LoVo (cell line): ENCODE data around the gene PRM1.

Source experiments
- DNase-seq: peaks from one replicate; pipeline ENCODE4 v3.0.0-alpha.2; 2016; ENCODE audit warnings: low spot score

PRM1 gene

DNA sequence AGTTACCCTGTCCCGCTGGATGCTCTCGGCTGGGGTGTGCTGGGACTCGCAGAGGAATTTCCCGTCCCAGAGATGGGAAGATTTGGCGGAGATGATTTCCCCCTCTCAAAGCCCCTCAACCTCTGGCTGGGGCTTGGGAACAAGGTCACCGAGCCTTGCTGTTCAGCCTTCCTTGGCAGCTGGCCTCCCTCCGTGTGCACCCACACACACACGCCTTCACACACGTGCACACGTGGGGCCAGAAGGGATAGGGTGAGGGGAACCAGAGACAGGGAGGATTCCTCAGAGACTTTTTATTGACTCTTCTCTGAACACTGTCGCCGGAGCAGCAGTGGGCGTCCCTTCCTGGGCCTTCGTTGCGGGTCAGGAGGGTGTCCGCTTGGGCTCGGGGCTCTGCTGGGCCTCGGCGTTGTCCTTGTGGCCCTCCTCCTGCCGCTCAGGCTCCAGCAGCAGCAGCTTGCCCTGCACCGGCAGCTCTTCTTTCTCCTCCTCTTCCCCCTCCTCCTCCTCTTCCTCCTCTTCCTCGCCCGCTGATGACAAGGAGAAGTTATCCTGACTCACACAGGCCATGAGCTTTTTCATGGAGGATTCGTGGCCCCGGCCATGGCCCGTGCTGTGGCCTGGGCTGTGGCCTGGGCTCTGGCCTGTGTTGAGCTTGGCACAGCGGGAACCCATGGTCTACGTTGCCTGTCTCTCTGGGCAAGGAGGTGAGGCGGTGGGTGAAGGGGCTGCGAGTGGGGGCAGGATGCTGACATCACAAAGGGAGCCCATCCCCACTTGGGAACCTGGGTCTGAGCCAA, 8.0 kb downstream of the PRM1 start, which contains the start of gene PRM3:
PRM3 (minus strand) TSS at position 709 of the 800 bp plus-strand sequence; CDS start at position 675, 34 bp downstream.
- DNase-seq: no peak

DNA sequence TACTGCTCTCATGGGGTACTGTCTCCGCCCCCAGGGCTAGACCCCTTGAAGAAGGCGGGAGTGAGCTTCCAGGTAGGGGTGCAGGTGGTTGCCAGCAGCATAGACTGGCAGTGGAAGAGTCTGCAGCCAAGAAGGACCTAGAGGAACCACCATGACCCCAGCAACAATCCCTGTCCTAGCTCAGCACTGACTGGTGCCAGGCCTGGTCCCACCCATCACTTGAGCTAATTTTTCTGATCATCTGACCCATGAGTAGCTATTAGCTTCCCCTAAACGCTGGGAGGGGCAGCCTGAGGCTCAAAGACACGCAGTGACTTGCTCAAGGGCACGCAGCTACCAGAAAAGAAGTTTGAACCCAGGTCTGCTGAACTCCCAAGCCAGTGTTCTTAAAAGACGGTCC, 8.6 kb downstream of the PRM1 start:
- no peak for DNase-seq

GRCh38 chr16:11271610-11272009, 9.5 kb downstream of the PRM1 start:
- DNase-seq: no peak

DNA sequence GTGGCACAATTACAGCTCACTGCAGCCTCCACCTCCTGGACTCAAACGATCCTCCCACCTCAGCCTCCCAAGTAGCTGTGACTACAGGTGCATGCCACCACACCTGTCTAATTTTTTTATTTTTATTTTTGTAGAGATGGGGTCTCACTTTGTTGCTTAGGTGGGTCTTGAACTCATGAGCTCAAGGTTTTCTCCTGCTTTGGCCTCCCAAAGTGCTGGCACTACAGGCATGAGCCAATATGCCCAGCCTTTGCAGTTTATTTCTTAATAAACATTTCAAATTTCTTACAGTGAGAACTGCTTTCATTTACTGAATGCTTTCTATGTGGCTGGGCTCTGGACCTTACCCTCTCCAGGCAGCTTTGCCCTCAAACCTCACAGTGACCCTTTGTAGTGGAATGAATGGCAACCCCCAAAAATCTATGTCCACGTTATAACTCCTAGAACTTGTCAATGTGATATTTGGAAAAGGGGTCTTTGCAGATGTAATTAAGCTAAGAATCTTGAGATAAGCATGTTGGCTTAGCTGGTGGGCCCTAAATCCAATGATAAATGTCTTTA, 10.4 kb downstream of the PRM1 start:
- DNase-seq: no peak

DNA sequence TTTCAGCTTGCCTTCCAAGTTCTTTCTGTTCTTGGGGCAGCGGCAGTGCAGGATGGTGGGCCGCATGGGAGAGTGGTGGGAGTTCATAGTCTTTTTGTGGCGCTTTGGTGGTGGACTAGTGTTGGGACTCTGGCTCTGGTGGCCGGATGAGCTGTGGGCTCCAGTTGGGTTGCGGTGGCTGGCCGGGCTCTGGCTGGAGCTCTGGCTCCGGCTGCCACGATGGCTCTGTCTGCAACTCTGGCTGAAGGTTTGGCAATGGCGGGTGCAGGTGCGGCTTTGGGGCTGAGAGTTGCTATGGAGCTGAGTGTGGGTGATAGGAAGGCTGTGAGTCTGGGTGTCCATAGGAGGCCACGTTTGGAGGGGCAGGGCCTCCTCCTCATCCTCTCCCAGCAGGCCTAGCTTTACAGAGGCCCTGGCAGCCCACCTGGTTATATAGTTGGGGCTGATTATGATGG, 12.2 kb downstream of the PRM1 start, which contains the start of gene TNP2:
TNP2 (minus strand) TSS at position 405 of the 455 bp plus-strand sequence; CDS start at position 342, 63 bp downstream.
- no peak for DNase-seq

DNA sequence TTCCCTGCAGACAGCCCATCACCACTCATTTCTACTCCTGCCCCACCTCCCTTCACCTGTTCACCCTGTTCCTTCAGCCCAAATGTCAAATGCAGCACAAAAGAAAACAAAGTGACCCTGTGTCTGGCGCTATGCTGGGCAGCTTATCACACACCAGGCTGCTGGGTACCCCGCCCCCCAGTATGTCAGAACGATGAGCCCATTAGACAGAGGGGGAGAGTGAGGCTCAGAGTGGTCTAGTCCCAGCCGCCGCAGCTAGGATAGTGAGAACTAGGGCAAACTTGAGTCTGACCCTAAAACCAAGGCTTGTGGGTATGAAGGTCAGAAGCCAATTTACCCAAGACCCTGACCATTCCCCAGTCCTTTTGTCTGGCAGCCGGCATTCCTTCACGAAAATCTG, 16.0 kb downstream of the PRM1 start:
- no peak for DNase-seq

DNA sequence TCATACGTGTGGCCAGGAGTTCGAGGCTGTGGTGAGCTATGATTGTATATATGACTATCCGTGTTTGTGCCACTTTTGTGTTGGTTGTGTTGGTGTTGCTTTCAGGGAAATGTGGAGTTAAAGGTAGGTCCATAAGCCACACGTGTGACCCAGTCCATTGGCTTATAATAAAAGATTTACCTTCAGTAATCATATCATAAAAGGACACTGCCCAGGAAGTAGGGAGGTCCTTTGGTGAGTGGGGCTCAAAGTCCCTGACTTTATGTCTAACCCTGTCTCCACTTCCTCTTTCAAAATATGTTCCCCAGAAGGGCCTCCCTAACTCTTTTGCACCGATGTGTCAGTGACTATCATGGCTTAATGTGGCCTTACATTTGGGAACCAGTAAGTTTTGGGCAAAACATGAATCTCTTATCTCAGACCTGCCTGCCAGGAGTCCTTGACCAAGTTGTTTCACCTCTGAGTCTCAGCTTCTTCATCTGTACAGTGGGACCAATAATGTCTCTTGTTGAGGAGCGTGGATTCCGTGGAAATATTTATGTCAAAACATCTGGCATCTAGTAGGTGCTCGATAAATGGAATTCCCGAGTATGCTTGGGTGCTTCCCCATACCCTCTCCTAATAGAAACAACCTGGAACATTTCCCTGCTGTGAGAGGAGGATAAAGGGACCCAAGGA, 16.8 kb downstream of the PRM1 start:
- DNase-seq: no peak

DNA sequence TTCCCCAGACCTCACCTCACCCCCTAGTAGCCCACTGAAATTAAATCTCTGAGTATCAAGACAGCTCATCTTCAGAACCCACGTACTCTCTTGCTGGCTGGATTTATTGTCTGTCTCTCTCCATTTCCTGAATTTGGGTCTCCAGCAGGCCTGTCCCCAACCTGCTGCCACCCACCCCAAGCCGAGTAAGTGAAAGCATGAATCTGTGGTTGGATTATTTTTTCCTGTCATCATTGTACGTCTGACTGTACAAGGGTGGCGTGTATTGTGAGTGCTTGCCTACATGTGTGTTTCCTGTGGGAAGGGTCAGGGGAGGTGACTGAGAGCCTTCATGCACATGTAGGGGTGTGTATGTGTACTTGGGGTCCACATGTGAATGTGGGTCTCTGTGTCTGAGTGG, 17.4 kb downstream of the PRM1 start:
- no peak for DNase-seq

- no peak for DNase-seq
These were observed 18.2 kb downstream of the PRM1 start for GRCh38 chr16:11262915-11263314.

DNA sequence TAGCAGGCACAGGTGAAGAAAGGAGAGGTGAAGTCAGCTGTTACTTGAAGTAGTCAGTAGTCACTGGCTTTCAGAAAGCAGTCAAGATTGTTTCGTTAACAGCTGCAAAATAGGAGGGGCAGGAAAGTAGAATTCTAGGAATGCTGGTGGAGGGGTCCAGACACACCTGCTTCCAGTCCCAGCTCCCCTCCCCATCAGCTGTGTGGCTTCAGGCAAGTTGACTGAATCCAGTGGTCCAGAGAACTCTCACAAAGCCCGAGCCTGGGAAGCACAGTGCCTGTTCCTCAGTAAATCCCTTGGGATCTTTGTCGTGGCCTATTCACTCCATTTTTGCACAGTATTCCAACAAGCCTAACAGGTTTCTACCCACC, 20.5 kb downstream of the PRM1 start:
- no peak for DNase-seq

- no peak for DNase-seq
These were observed 21.2 kb downstream of the PRM1 start for GRCh38 chr16:11259655-11260595.

GRCh38 chr16:11258553-11259492, 22.3 kb downstream of the PRM1 start:
- DNase-seq: no peak

DNA sequence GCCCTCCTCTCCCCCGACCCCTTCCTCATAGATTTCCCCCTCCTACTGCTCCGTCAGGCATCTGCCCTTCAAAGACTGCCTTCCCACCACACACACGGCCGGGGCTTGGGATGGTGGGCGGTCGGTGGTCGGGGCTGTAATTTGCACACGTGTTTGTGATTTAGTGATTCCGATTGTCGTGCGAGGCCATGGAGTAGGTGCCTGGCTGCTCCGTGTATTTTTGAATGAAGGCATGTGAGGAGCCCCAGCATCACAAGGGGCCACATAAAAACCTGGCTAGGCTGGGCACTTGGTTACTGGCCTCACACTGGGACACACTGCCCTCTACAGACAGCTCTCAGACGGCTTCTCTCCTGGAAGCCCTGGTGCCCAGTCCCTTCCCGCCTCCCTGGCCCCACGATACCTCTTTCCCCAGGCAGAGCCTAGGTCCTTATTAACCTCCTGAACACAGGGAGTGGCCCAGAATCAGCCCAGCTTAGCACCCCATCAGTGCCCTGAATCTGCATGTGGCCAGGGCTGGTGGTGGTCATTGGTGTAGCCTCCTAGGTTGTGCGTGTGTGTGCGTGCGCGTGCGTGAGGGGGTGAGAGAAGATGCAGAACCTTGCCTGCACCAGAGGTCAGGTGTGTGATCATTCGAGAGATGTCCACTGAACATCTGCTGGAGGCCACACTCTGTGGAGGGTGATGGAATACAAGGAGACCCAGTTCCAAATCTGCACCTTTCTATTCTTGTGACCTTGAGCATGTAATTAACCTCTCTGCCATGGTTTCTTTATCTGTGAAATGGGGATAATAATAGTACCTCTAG, 23.8 kb downstream of the PRM1 start:
- DNase-seq: peak; percentile 72

GRCh38 chr16:11256661-11257130, 24.4 kb downstream of the PRM1 start:
- peak; percentile 66 for DNase-seq

DNA sequence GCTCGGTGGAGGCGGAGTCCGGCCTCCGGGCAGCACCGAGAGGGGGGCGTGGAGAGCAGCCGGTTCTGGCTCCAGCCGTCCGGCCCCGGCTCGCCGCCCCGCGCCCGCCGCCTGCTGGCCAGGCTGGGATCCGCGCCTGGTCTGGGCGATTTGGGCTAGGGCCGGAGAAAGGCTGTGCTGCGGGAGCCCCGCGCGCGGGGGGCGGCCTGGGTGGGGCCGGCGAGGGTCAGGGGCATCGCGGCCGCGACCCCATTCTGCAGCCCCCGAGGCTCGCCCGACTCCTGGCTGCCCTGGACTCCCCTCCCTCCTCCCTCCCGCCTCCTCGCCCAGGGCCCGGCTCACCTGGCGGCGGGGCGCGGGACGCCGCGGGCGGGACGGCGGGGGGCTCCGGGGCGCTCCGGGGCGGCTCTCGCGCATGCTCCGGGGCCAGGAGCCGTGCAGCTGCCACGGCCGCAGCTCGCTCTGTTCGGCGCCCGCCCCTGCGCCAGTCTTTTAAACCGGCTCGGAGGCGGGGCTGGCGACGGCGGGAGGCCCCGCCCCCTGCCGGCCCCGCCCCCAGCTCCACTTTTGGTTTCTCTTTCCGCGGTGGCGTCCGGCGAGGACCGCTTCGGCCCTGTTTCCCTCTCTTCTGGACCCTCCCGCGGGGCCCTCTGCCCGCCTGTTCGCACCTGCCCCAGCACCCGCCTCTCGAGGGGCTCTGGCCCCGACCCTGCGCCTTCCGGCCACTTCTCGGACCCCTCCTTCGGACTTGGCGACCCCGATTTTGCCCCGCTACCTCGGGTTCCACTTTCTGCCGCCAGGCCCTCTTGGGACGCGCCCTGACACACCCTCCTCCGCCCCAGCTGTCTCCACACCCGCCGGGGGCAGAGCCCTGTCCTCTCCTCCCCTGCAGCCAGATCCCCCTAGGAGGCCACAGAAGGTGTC, 25.1 kb downstream of the PRM1 start, which contains the start of gene SOCS1:
SOCS1 (minus strand) TSS at position 468 of the 924 bp plus-strand sequence. CDS start 726 bp downstream, outside the sequence.
- DNase-seq: peak; percentile 87

- DNase-seq: no peak
These were observed 26.0 kb downstream of the PRM1 start for GRCh38 chr16:11254913-11255736.
